K562 treated with DMSO at 1 percent for 24 hours (cell line): Measurements from ENCODE around the gene PCMT1. TPM values are rescaled to one million over a fixed set of nuclear protein-coding genes. Genes with fewer than 3 reads are reported as not detected.

Source experiments
- total RNA-seq: library from RNA; unstranded; fragments of 300-600 nt; gene quantifications from 2 replicates; pipeline ENCODE4 v1.2.3, GENCODE V29; 2022; ENCODE audit warnings: low read depth; ENCODE audit not compliant: insufficient read depth

Gene PCMT1
- total RNA-seq: 358 and 384 TPM in 2 replicates

DNA sequence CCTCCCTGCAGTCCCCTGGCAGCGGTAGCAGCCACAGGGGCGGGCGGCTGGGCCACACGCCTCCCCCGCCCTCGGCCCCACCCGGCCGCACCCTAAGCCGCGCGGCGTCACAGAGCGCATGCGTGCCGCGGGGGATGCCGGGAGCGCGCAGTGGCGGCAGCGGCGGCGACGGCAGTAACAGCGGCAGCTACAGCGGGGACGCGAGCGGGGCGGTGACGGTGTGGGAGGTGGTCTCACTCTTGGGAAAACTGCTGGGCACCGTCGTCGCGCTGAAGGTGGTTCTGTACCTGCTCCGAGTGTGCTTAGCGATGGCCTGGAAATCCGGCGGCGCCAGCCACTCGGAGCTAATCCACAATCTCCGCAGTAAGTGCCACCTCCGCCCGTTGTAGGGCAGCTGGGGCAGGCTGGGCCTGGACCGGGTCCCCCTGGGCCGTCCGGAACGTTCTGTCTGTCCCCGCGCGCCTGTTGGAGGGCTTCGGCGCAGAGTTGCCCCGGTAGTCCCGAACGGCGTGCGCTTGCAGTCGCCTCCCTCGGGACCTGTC, at the start of gene PCMT1:
Gene PCMT1 (plus strand): TSS at position 148 of the 542 bp plus-strand sequence. CDS start 161 bp downstream, at position 309.

DNA sequence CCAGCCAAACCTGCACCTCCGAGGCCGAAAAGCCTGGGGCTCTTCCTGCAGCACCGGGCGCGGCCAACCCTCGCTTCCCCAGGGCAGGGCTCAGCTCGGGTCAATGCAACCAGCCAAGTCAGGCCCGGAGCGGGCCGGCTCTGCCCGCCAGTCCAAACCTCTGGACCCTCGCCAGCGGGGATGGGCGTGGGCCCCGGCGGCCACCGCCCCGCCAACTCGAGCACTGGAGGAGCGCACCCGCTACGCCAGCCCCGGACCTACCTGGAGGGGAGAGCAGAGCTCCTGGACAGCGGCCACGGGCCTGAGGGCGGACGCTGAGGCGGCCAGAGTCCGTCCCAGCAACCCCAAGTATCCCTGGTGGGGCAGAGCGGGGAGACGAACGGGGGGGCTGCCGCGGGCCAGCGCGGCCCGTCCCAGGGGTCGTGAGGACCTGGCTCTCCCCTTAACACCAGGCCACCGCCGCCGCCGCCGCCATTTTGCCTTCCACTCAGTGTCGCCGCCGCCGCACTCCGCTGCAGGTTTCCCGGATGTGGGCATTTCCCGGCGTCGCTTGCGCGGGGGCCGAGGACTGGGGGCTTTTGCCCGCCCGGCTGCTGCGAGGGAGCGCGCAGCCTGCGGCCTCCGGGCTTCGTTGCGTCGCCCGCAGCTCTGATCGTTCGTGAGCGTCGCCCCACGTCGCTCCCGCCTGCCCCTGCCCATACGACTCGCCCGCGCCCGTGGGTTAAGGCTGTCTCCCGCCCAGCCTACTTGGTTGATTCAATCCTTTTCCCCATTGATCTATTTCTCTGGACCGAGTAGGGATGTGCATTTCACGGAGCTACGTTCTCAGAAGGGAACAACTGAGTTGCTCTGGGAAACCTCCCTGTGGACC, 31.7 kb upstream of the PCMT1 start, which contains the start of gene LATS1:
Gene LATS1 (minus strand): TSS at position 514 of the 871 bp plus-strand sequence. CDS start 15,975 bp downstream, outside the sequence.

GRCh38 chr6:149746147-149746946, 3.2 kb upstream of the PCMT1 start, which contains the start of gene NUP43:
NUP43 (minus strand) TSS chr6:149746529; CDS start chr6:149746495, 34 bp downstream.

Other genes with a start within 250 kb of the PCMT1 start
- 11.0 and 12.9 TPM in 2 replicates for gene PPIL4, start 203.7 kb upstream of the PCMT1 start, total RNA-seq
- gene GINM1, start 183.4 kb upstream of the PCMT1 start, total RNA-seq: 19.1 and 23.2 TPM in 2 replicates
- 25.6 and 31.8 TPM in 2 replicates for gene KATNA1, start 101.0 kb upstream of the PCMT1 start, total RNA-seq
- gene LATS1, start 31.6 kb upstream of the PCMT1 start, total RNA-seq: 10.2 and 10.7 TPM in 2 replicates
- 27.0 and 27.3 TPM in 2 replicates for gene NUP43, start 3.2 kb upstream of the PCMT1 start, total RNA-seq
- 8.1 and 8.7 TPM in 2 replicates for gene LRP11, start 114.6 kb downstream of the PCMT1 start, total RNA-seq
- gene RAET1E, start 148.4 kb downstream of the PCMT1 start, total RNA-seq: not detected in 2 replicates
- 0.38 TPM in 1 of 2 replicates, not detected in the other for gene RAET1G, start 173.4 kb downstream of the PCMT1 start, total RNA-seq
- gene ULBP2, start 192.3 kb downstream of the PCMT1 start, total RNA-seq: 12.7 and 18.3 TPM in 2 replicates
- gene ULBP1, start 214.2 kb downstream of the PCMT1 start, total RNA-seq: 7.2 and 7.7 TPM in 2 replicates